NCI-H1436 treated with DMSO at 0.1 percent for 48 hours (cell line): Measurements from ENCODE around the gene CPEB4.
A peak's percentile ranks its signal among the peaks of the same experiment; 100 is the strongest.

Experiments used
- DNase-seq: peaks from one replicate; lab custom pipeline; 2025; lab: John Stamatoyannopoulos, UW

Gene CPEB4

DNA sequence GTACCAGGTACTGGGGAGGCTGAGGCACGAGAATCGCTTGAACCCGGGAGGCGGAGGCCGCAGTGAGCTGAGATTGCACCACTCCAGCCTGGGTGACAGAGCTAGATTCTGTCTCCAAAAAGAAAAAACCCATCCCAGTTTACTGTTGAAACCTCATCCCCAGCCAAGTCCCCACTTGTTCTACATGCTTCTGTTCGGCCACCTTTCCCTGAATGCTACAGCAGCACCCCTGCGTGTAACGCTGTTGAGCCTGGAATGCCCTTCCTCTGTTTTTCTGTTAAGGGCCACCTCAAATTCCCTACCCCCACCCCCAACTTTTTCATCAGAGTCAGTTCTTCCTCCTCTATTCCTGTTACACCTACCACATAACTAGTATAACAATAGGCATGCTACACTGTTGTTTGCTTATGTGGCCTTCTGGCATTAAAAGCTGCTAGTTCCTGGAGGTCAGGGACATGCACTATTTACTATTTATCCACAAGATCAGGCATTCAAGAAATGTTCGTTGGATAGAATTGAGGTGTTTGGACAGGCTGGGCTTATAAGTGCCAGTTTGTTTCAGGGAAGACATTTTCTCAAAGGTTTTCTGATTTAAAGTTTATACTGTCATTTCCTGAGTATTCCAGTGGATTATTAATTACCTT, 53.7 kb downstream of the CPEB4 start:
- DNase-seq = no peak

- DNase-seq = no peak
Observed at GRCh38 chr5:173944511-173944910, 56.4 kb downstream of the CPEB4 start.

GRCh38 chr5:173945160-173945559, 57.0 kb downstream of the CPEB4 start:
- DNase-seq = no peak

DNA sequence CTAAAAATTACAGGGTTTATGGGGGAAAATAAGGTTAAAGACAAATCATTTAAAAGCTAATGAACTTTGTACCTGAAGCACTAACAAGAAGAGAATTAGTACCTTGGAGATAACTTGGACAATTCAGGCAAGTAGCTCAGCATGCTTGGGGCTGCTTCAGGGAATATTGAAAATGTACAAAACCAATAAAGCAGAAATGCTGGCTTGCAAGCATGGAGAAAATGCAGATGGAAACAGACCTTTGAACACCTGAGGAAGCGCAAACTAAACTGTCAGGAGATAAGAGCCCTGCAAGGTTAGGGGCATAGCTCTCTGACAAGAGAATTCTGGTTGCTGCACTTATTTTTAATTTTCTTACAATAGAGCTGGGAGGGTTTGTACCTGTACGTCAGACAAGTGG, 58.2 kb downstream of the CPEB4 start:
- DNase-seq = no peak

GRCh38 chr5:173950829-173951228, 62.7 kb downstream of the CPEB4 start:
- DNase-seq = no peak

DNA sequence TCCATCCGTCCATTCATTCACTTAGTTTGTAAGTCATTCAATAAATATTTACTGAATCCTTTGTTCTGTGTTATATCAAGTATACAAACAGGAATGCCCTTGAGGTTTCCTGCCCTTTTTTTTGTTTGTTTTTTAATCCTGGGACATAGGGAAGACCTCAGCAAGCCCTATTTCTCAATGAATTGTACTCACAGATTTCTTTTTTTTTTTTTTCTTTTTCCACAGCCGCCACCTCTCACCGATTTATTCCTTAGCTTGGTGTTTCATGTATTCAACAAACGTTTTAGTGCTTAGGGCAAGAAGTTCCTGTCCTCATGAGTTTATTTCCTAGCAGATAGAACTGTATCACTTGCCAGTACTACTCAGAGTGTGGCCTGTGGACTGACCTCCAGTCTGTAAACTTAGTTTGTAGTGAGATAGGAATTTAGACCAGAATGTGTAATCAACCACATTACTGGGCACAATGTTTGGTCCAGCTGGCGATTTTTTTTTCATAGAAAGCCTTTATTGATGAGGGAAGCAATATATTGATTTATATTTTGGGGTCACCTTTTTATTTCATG, 65.5 kb downstream of the CPEB4 start:
- DNase-seq = no peak

DNA sequence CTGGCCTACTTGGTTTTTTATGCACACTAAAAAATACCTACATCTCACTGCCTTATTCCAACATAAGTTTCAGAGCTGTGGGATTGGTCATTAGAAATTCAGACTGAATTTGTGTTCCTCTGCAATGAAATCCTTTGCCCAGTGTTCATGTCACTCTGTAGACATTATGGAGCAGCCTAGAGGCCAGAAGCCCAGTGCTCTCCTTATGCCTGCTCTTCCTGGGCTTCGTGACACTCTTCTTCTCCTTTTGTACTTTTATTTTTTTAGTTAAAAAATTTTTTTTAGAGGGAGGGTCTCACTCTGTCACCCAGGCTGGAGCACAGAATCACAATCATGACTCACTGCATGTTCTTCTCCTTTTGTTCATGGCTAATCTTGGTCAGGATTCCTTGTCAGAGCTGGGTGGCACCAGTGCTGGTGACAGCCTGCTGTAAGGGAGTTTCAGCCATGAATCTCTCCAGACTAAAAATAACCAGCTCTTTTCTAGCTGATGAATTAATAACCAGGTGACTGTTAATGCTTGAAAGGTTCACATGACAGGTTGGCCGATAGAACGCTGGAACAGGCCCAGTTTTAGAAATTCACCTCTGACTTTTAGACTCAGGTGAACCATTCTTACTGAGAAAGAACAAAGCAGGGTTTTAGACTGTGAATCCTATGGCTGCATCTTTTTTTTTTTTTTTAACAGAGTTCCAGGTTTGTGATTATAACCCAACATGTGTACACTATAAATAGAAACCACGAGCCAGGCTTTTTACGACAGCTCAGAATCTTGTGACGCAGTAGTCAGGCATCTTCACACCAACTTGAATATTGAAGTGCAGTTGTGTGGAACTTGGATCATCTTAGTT, 66.7 kb downstream of the CPEB4 start:
- DNase-seq = no peak

DNA sequence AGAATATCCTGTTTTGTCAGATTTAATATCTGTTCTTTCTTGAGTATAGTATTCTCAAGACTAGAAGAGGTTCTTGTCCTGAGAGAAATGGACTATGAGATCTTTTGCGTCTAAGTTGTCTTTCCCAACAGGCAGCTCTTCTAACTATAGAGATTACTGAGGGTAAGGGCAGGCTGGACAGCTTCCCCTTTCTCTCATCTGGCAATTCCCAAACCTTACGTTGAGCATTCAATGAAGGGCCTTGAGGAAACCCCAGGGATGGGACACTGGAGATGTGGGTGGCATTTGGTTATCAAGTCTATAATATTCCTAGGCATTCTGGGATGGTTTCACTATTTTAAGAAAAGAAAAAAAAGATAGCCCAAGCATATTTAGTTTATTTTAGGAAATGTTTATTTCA, 72.8 kb downstream of the CPEB4 start:
- DNase-seq = no peak

DNA sequence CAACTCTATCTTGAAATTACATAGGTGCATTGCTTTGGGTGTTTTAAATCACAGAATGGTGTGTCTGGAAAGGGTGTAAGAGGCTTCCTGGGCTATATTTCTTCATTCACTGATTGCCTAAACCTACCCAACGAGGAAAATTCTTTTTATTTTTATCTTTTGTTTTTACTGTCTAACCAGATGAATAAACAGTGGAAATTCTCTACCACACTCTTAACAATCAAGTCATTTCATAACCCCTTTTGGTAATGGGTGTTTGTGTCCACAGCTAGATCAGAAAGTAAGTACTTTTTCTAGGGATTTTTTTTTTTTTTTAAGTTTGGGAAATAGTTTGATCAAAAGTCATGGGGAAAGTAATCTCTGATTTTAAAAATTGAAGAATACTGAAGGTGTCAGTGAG, 73.3 kb downstream of the CPEB4 start:
- no peak for DNase-seq

- no peak for DNase-seq
Observed at GRCh38 chr5:173962436-173962972, 74.4 kb downstream of the CPEB4 start.

DNA sequence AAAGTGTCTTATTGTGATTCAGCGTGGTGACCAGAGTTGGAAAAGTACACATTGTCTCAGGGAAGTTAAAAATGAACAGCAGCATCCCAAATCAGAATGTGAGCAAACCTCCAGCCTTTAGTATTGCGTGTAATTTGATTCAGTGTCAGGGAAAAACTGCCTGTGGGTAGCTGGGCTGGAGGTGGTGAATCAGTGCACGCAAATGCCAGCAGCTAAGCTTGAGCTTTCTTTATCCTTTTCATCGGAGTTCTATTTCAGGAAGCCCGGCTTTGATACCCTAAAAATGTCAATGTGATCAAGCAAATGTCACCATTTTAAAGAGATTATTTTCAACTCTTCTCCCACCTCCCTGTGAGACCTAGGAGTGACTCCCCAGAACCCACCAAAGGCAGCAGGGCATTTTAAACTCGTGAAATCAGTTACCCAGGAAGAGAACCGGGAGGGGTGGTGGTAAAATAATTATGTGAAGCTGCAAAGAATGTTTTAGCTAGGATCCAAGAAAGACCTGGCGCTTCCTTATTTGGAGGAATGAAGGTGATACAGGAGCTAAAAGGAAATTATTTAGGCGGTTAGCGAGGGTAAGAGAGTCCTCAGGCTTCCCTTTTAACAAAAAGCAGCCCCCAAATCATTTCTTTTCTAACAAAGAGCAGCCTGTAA, 75.2 kb downstream of the CPEB4 start:
- no peak for DNase-seq

DNA sequence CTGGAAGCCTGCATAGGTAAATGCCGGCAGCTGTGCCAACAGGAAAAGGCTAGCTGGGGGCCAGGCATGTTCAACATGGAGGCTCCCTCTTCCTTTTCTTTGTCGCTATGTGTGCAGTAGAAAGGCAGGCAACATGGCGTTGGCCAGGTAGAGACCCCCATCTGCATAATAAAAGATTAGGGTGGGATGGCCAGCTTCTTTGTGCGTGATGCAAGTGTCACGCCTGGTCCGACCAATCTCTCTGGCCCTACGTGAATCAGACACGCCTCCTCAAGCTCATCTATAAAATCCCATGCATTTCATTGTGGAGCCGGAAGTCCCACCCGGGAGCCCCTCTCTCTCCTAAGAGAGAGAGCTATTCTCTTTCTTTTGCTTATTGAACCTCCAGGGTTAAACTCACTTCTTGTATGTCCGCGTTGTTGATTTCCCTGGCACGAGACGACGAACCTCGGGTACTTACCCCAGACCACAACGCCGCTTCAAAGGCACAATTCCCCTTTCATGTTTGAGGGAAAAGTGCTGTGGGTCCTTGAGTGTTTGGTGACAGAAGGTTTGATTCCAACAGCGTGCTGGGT, 75.8 kb downstream of the CPEB4 start:
- DNase-seq = peak; percentile 29

- DNase-seq = no peak
Observed at GRCh38 chr5:173964506-173964905, 76.4 kb downstream of the CPEB4 start.

DNA sequence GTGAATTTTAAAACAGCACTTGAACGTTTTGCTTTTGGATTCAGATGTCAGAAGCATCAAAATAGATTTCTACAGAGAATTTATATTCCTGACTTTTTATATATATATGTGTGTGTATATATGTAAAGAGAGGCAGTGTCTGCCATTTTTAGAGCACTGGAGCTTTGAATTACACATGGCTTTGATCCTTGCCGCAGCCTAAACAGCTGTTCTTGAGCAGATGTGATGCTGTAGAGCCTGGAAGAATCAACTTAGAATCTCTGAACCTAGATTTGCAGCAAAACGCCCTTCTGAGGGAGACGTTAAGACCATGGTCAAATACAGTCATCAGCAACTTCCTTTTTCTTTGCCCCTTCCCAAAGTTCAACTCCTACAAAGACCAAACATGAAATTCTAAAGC, 79.1 kb downstream of the CPEB4 start:
- DNase-seq = no peak

- no peak for DNase-seq
Observed at GRCh38 chr5:173968154-173968797, 80.1 kb downstream of the CPEB4 start.

DNA sequence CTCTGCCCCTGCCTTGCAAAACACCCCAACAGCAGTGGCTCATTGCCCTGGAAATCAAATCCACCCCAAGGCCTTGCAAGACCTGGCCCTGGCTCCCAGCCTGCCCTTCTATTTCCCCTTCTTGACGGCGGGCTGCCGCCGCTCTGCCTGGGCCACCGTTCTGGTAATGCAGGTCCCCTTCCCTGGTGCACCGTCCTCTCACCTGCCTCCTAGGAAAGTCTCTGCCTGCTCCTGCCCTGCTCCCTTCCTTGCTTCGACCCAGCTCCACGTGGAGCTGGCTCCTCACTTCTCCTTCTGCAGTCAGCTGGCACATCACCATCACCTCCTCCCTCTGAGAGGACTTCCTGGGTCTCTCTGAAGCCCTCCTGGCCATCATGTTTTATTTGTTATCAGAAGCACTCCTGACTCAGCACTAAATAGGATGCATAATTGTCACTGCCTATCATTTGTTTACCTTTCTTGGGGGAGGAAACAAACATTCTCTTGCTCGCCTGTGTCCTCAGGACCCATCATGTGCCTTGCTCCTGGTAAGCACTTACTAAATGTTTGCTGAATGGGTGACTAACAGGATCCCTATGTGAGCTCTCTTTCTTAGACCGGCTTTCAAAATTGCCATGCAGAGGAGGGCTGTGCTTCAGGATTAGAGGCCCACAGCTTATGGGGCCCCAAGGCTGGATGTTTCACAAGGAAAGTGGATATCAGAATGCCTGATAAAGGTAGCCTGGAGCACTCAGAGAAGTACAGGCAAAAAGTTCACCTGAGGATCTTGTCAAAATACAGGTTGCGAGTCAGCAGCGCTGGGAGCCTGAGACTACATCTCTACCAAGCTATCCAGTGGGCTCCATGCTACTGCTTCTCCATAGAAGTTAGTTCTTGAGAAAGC, 81.3 kb downstream of the CPEB4 start:
- DNase-seq = no peak

DNA sequence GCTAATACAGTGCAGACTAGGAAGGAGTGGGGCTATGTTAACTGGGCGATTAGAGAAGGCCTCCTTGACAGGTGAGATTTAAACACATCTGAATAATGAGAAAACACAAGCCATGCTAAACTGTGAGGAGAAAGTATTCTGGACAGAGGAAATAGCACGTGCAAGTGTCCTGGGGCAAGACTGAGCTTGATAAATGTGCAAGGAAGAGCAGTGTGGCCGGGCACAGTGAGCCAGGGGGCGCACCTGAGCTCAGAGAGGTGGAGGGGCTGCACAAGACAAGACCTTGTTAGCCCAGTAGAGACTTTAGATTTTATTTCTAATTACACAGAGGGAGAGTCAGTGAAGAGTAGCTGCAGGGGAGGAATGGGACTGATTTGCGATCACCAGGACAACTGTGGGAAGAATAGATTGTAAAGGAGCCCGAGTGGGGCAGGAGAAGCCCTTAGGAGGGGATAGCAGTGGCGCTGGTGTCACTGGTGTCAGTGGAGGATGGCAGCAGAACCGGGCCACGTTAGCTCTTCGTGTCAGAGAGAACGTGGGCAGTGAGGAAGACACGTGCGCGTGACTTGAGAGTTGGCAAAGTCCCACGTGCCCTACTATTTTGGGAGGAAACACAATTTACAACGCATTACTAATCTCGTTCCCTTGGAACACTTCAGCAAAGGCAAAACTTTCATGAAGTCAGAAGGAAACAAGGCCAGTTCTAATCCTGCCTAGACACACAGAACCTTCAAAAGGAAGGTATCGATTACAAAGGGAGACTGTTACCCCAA, 82.9 kb downstream of the CPEB4 start:
- DNase-seq = no peak

DNA sequence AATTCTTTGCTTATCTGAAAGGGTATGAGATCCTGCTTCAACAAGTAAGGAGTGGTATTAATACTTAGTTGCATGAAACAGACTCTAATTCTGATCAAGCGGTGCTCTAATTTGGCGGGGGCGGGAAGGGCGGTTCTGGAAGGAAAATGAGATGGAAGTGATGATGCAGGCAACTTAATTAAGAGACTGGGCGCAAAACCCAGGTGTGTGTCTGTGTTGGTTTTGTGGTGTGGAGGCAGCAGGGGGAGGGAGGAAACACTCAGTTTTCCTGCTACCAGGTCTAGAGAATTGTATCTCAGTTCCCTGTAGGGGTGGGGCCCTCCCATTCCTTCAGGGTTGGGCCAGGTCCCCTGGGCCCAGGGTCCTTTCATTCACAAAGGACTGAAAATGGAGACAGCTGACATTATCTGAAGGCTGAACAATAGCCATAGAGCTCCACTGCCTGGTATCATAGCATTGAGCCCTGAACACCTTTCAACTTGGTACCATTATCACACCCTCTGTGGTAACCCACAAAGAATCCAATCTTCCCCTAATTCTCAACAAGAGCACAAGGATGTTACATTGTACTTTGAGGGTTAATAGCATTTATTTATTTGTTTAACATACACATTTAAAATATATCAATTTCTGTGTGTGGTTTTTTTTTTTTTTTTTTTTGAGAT, 83.7 kb downstream of the CPEB4 start:
- DNase-seq = no peak

DNA sequence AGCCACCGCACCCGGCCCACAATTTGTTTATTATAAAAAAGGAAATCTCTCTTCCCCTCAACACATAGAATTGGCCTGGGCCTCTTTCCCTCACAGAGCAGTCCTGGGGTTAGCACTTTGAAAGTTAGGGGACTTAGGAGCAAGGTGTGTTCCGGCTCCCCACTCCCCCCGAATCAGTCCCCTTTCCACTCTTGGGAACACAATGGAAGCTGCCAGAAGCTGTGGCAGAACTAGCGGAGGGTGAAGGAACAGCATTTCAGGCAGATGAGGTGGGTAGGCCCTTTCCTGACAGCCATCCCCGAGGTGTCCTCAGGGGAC, 84.4 kb downstream of the CPEB4 start:
- no peak for DNase-seq
